ENCODE results near the gene C1QTNF1.

DNA sequence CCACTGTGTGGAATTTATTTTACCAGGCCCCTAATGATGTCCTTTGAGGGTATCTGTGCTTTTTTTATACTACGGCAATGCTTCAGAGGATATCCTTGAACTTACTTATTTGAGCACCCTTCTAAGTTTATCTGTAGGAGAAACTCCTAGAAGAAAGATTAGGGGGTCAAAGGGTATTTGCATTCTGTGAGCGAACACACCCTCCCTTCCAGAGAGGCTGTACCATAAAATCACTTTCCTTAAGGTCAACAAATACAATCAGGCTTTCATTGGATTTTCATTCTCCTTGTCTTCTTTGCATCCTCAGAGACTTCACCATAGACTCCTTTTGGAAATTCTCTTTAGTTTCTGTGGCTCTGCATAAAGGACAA is 4.7 kb upstream of the C1QTNF1 start:
- no peak for TF ChIP-seq CTCF (IDR thresholded peaks at IDR 0.05)
- TF ChIP-seq POLR2A (IDR thresholded peaks at IDR 0.05): no peak
